Sigmoid colon (tissue), 7 donors: ENCODE measurements around the gene PIAS2. TPM values are rescaled to one million over a fixed set of nuclear protein-coding genes. Genes with fewer than 3 reads are reported as not detected.

Source experiments
- DNase-seq: peaks from one replicate; pipeline ENCODE4 v3.0.0-alpha.2; 2019
- H3K27ac ChIP-seq, 4 donors: fragments of 200-600 bp; sonication (generic); one replicate each; pipeline ENCODE4 v1.5.1; 2016 to 2019; ENCODE audit warnings: mild to moderate bottlenecking in 1 of 4
- H3K27me3 ChIP-seq, 3 donors: fragments of 200-600 bp; sonication (generic); one replicate each; pipeline ENCODE4 v1.5.1; 2019; ENCODE audit warnings: mild to moderate bottlenecking in 1 of 3
- H3K36me3 ChIP-seq, 4 donors: fragments of 200-600 bp; sonication (generic); one replicate each; pipeline ENCODE4 v1.5.1; 2016 to 2019
- H3K4me1 ChIP-seq, 4 donors: fragments of 200-600 bp; sonication (generic); one replicate each; pipeline ENCODE4 v1.5.1; 2017 to 2019
- H3K4me3 ChIP-seq, 4 donors: fragments of 200-600 bp; sonication (generic); one replicate each; pipeline ENCODE4 v1.5.1; 2017 to 2019; ENCODE audit warnings: mild to moderate bottlenecking in 2 of 4, moderate library complexity in 1 of 4
- H3K9me3 ChIP-seq, 4 donors: fragments of 200-600 bp in 3 of 4; sonication (generic) in 3 of 4; one replicate each; pipeline versions ENCODE4 v1.5.1 to v1.6.1; 2013 to 2019
- EP300 ChIP-seq, 4 donors: sonication (generic); formaldehyde crosslinking; IDR thresholded peaks; one replicate each; pipeline ENCODE4 v1.6.1; 2017; ENCODE audit warnings: antibody characterized with exemption in 4 of 4
- POLR2A ChIP-seq, 2 donors: fragments of 450-650 bp; IDR thresholded peaks; one replicate each; pipeline ENCODE4 v1.6.1; 2016; ENCODE audit warnings: antibody characterized with exemption in 2 of 2, mild to moderate bottlenecking in 2 of 2, moderate library complexity in 2 of 2
- POLR2AphosphoS5 ChIP-seq, 4 donors: sonication (generic); formaldehyde crosslinking; IDR thresholded peaks; one replicate each; pipeline ENCODE4 v1.6.1; 2017; ENCODE audit warnings: antibody characterized with exemption in 4 of 4
- WGBS, 2 donors: extraction: QIAGEN DNeasy Blood & Tissue Kit; methylation state at CpG; one replicate each; pipeline ENCODE4 v1.1.7; 2013; 5-methylcytosine and 5-hydroxymethylcytosine counted together
- intact Hi-C: fragments of 100-400 bp; cut with DNase I; formaldehyde crosslinking; loops from one replicate; pipeline ENCODE4 v1.15.1; 2023
- polyA plus RNA-seq, 3 donors: library from polyadenylated mRNA; stranded (reverse); fragments of 200-250 nt; gene quantifications; one replicate each; pipeline ENCODE4 v1.2.3, GENCODE V29; 2013
- total RNA-seq, 4 donors: library from RNA; depleted of rRNA; stranded (reverse); fragments of >200 nt; gene quantifications; one replicate each; pipeline ENCODE4 v1.1.0, GENCODE V29; 2016
- TF ChIP-seq, protein P1 (sequence below), 4 experiments: fragments of 450-650 bp in 3 of 4; fragments of 200-600 bp in 1 of 4; IDR thresholded peaks; one replicate each; pipeline ENCODE4 v1.5.1; 2016 to 2019; ENCODE audit warnings: antibody characterized with exemption in 4 of 4, mild to moderate bottlenecking in 3 of 4, moderate library complexity in 2 of 4
- donor health status: healthy with polysubstance abuse.
- donor health status: Bipolar disorder and iron deficiency.
- donor health status: healthy.

PIAS2 gene
- total and polyA plus RNA-seq, 7 donors = 5.5 to 36.6 (median 30.0) TPM

DNA sequence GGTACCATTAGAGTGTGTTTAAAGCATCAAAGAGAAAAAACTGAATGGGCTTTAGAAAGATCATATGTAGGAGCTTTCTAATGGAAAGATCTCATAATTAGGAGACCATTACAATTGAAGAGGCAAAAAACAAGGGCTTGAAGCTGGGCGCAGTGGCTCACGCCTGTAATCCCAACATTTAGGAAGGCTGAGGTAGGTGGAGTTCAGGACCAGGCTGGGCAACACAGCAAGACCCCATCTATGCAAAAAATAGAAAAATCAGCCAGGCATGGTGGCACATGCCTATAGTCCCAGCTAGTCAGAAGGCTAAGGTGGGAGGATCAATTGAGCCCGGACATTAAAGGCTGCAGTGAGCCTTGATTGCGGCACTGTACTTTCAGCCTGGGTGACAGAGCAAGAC lies 59.0 kb downstream of the PIAS2 start:
- H3K36me3 ChIP-seq = peaks cover 0 to 12% (median 0%) of the 10 kb centered on the region in 4 donors
- H3K27ac ChIP-seq = no peak overlapping the region
- DNase-seq = no peak
- H3K9me3 ChIP-seq = no peaks in the 10 kb centered on the region
- no peaks in the 10 kb centered on the region for H3K4me1 ChIP-seq
- intact Hi-C loops = no loop called here
- no peaks in the 10 kb centered on the region for H3K27me3 ChIP-seq
- TF ChIP-seq, protein P1, sequence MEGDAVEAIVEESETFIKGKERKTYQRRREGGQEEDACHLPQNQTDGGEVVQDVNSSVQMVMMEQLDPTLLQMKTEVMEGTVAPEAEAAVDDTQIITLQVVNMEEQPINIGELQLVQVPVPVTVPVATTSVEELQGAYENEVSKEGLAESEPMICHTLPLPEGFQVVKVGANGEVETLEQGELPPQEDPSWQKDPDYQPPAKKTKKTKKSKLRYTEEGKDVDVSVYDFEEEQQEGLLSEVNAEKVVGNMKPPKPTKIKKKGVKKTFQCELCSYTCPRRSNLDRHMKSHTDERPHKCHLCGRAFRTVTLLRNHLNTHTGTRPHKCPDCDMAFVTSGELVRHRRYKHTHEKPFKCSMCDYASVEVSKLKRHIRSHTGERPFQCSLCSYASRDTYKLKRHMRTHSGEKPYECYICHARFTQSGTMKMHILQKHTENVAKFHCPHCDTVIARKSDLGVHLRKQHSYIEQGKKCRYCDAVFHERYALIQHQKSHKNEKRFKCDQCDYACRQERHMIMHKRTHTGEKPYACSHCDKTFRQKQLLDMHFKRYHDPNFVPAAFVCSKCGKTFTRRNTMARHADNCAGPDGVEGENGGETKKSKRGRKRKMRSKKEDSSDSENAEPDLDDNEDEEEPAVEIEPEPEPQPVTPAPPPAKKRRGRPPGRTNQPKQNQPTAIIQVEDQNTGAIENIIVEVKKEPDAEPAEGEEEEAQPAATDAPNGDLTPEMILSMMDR (IDR thresholded peaks at IDR 0.05) = no peak
- TF ChIP-seq POLR2A (IDR thresholded peaks at IDR 0.05) (no peak), POLR2AphosphoS5 (IDR thresholded peaks at IDR 0.05) (no peak), EP300 (IDR thresholded peaks at IDR 0.05) (no peak)
- WGBS, 2 donors = 98 to 99% methylated on average over 4 of the region's 4 CpGs
- H3K4me3 ChIP-seq = no peak overlapping the region

DNA sequence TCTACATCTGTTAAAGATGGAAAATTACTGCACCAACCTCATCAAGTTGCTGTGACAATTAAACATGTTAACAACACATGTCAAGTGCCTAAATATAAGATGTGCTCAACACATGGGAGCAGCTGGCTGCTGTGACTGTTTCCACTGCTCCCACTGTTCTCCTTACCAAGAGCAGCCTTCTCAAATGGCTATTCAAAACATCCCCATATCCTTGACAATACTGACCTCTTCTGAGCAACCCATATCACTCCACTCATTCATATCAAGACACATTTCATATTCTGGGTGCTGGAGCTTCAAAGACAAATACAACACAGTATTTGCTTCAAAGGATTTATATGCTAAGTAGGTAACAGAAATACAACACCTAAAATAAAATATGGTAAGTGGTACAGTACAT lies 60.3 kb downstream of the PIAS2 start:
- TF ChIP-seq, protein P1 (IDR thresholded peaks at IDR 0.05) = no peak
- no peak for TF ChIP-seq POLR2AphosphoS5 (IDR thresholded peaks at IDR 0.05)
- H3K27me3 ChIP-seq = no peaks in the 10 kb centered on the region
- no peak overlapping the region for H3K27ac ChIP-seq
- no peak for DNase-seq
- H3K4me3 ChIP-seq = no peak overlapping the region
- peaks cover 0 to 26% (median 0%) of the 10 kb centered on the region in 4 donors for H3K36me3 ChIP-seq
- no peaks in the 10 kb centered on the region for H3K4me1 ChIP-seq
- H3K9me3 ChIP-seq = no peaks in the 10 kb centered on the region
- intact Hi-C loops = no loop called here

DNA sequence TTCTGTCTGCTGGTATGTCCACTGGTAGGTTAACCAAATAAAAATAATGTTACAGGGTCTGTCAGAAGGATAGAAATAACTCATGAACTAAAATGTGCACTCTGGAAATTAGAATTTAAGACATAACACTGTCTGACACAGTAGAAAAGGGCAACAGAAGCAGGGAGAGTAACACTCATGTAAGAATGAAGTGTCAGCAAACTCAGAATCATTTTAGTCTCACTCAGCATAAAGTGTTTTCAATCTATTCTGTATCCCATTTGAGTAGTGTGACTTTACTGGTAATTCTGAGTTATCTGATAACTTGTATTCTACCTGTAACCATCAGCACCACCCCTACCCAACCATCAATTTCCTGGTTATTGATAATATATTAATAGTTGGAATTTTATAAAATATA lies 68.3 kb downstream of the PIAS2 start:
- intact Hi-C loops = no loop called here
- Histone ChIP-seq H3K4me1 (no peaks in the 10 kb centered on the region), H3K27me3 (no peaks in the 10 kb centered on the region), H3K4me3 (no peak overlapping the region), H3K27ac (no peak overlapping the region), H3K9me3 (no peaks in the 10 kb centered on the region), H3K36me3 (peaks cover 0 to 19% (median 3%) of the 10 kb centered on the region in 4 donors)
- TF ChIP-seq POLR2AphosphoS5 (IDR thresholded peaks at IDR 0.05) (no peak), EP300 (IDR thresholded peaks at IDR 0.05) (no peak), POLR2A (IDR thresholded peaks at IDR 0.05) (no peak)
- TF ChIP-seq, protein P1 (IDR thresholded peaks at IDR 0.05) = no peak
- DNase-seq = no peak

DNA sequence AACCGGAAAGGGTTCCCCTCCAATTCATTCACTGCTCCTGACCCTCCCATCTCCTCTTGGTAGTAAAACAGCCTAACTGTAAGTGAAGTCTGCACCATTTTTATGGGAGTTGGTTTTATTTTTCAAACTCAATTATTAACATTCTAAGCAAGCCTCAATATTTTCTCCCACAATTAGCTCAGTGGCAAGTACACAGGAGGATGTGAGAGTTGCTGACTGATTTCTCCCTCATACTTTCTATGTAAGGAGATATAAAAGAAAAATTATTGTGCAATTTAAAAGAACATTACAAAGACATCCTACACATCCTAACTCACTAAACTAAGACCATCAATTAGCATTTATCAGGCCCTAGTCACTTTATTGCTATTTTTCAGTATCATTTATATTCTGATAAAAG lies 73.9 kb downstream of the PIAS2 start:
- TF ChIP-seq POLR2A (IDR thresholded peaks at IDR 0.05) (no peak), POLR2AphosphoS5 (IDR thresholded peaks at IDR 0.05) (no peak), EP300 (IDR thresholded peaks at IDR 0.05) (no peak)
- TF ChIP-seq, protein P1 (IDR thresholded peaks at IDR 0.05) = no peak
- no peak for DNase-seq
- Histone ChIP-seq H3K4me1 (no peaks in the 10 kb centered on the region), H3K27ac (no peak overlapping the region), H3K36me3 (no peaks in the 10 kb centered on the region), H3K9me3 (no peaks in the 10 kb centered on the region), H3K27me3 (no peaks in the 10 kb centered on the region), H3K4me3 (no peak overlapping the region)
- whole genome bisulfite sequencing, 2 donors = 96 to 99% methylated on average over 1 of the region's 1 CpG
- intact Hi-C loops = no loop called here

DNA sequence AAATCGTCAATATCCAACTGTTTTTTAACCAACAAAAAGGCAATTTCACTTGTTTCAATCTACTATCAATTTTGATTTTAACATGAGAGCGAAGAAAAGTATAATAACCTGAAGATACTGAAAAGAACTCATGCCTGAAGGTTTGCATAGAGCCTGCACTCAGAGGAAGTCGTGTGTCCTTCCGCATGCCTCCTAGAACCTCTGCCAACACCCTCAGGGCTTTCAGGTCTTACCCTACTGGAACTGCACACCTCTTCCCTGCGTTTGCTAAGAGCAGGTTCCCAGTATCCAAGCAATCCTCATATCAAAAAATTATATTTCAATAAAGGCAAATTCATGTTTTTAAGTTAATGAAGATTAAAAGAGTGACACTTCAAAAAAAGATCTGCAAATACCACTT lies 74.7 kb downstream of the PIAS2 start:
- Histone ChIP-seq H3K4me3 (no peak overlapping the region), H3K9me3 (no peaks in the 10 kb centered on the region), H3K27me3 (no peaks in the 10 kb centered on the region), H3K4me1 (no peaks in the 10 kb centered on the region), H3K36me3 (no peaks in the 10 kb centered on the region), H3K27ac (no peak overlapping the region)
- no peak for DNase-seq
- TF ChIP-seq POLR2AphosphoS5 (IDR thresholded peaks at IDR 0.05) (no peak), POLR2A (IDR thresholded peaks at IDR 0.05) (no peak), EP300 (IDR thresholded peaks at IDR 0.05) (no peak)
- TF ChIP-seq, protein P1 (IDR thresholded peaks at IDR 0.05) = no peak
- intact Hi-C loops = no loop called here
- WGBS, 2 donors = 93 to 98% methylated on average over 5 of the region's 5 CpGs
